GOT3 (cell line): ENCODE measurements around the gene QRICH2.
"Not testable (repeated sequence)": the region's sequence is repeated elsewhere in the genome, so short reads cannot be mapped to it uniquely, and the experiment has no call there.

Source experiments
- DNase-seq: peaks from one replicate; lab custom pipeline; 2025; ENCODE audit warnings: mixed read lengths; lab: John Stamatoyannopoulos, UW

The QRICH2 gene

DNA sequence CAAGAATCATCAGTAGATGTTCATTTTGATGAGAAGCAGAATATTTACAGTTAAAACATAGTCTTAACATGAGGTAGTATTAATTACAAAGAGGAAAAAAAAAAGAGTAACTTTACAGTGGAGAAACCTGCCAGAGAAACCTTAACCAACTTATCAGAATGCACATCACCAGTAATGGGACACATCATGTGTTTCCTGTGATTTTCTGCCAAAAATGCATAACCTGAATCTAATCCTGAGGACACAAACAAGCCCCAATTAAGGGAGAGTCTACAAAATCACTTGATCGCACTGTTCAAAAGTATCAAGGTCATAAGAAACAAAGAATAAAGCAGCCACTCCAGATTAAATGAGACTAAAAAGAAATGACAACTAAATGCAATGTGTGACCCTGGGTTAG is 18.2 kb upstream of the QRICH2 start:
- DNase-seq, result no peak

DNA sequence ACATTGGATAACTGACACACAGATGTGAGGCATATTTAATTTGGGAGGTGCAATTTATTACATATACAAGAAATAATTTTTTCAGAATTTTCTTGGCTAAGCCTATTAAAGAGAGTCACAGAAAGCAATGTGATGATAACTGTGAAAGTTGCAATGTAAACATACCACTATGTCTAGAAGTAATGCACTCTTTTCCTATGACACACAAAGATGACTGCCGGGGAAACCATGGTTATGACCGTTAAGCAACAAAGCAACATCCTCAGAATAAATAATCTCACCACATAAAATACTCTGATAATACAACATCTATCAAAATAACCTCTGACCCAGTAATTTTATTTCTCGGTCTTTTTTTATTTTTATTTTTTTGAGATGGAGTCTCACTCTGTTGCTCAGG is 10.5 kb upstream of the QRICH2 start:
- DNase-seq, result no peak

DNA sequence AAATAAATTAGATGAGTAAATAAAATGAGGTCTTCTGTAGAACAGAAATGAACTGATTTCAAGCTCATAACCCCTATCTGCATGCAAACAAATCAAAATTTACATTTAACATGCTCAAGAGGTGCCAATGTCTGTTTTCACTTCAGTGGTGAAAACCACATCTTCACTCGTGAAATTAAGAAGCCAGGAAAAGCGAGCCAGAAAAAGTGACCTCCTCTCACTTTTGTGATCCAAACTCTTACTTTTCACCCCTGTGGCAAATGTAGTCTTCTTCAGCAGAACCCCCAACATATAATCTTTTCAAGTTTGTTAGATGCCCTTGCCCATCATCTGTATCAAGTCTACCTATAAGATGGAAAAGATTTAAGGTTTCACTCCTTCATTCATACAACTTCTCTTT is 9.5 kb upstream of the QRICH2 start:
- DNase-seq, result no peak

DNA sequence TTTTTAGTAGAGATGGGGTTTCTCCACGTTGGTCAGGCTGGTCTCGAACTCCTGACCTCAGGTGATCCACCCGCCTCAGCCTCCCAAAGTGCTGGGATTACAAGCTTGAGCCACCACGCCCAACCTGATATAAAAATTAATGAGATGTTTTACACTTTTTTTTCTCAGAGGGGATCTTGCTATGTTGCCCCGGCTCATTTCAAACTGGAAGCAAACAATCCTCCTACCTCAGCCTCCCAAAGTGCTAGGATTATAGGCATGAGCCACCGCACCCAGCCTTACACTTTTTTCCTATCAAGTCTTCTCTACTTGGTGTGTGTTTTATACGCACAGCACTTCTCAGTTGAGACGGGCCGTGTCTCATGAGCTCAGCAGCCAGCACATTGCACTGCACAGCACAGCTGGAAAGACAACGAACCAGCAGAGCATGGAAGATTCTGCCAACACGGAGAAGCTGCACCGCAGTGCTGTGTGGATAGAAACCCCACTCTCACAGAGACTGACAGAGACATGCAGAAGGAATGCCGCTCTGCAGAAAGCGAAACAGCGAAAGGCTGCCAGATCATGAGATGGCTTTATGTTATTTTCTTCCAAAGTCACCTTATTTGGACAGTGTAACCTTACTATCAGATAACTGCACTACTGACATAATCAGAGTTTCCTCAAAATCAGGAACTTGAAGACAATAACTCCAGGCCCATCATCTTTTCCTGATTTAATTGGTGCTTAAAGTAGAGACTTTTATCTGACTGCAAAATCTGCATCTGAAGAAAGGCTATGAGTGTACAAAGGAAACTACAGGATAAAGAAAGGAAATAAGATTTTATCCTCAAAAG is 6.5 kb upstream of the QRICH2 start:
- no peak for DNase-seq

DNA sequence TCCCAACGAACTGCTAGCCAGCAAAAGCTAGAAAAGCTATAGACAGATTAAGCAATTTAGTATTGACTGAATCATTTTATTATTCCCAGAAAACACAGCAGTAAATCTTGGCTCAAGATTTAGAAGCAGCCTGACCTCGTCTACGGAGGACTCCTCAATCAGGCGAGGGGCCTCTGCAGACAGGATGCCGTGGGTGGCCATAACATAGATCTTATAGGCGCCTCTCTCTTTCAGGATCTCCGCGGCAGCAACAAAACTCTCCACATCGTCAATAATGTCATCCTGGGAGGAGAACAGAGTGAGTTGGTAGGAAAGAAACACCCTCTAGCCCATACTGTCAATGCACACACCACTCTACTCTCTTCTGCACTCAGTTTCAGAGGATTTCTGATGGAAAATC is 4.7 kb upstream of the QRICH2 start:
- no peak for DNase-seq

DNA sequence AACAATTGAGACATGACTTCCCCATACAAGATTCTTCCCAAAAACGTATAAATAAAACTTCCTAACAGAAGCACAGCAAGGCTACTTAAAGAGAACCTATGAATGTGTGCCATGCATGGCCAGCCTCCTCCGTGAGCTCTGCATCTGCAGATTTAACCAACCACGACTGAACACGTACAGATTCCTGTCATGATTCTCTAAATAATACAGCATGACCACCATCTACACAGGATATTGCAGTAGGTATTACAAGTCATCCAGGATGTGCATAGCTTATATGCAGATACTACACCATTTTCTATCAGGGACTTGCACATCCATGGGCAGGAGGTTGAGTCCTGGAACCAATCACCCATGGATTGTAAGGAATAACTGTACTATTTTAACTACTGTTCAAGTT is 1.4 kb upstream of the QRICH2 start:
- DNase-seq, result no peak

DNA sequence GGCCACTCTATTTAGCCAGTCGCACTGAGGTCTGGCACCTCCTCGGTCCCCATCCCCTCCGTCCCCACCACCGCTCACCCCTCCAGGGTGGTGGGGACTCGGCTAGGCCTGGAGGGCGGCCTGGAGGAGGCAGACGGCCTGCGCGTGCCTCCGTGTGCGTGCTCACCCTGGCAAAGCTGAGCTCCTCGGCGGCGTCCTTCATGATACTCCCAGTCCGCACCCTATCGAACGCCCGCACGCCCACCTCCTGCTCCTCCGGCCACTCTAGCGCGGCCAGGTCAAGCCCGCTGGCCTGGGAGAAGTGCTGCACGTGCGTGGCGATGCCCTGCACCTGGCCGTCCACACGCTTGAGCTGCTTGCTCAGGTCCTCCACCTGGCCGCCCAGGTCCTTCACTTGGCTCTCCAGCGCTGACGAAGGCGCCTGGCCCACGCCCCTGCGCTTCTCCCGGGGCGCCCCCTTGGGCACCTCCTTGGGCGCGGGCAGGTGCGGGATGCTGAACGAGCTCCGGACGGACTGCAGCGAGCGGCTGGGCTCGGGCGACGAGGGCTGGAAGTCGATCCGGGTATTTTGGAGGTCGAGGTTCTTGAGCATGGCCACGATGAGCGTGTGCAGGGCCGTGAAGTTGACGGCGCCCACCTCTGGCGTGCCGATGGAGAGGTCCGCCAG is 644 bp downstream of the QRICH2 start:
- DNase-seq, result no peak

DNA sequence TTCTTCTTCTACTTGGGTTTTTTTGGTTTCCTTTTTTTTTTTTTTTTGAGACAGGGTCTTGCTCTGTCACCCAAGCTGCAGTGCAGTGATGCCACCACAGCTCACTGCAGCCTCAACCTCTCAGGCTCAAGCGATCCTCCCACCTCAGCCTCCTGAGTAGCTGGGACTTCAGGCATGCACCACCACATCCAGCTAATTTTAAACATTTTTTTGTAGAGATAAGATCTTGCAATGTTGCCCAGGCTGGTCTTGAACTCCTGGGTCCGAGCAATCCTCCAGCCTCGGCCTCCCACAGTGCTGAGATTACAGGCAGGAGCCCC is 3.0 kb downstream of the QRICH2 start:
- not testable (repeated sequence) for DNase-seq

DNA sequence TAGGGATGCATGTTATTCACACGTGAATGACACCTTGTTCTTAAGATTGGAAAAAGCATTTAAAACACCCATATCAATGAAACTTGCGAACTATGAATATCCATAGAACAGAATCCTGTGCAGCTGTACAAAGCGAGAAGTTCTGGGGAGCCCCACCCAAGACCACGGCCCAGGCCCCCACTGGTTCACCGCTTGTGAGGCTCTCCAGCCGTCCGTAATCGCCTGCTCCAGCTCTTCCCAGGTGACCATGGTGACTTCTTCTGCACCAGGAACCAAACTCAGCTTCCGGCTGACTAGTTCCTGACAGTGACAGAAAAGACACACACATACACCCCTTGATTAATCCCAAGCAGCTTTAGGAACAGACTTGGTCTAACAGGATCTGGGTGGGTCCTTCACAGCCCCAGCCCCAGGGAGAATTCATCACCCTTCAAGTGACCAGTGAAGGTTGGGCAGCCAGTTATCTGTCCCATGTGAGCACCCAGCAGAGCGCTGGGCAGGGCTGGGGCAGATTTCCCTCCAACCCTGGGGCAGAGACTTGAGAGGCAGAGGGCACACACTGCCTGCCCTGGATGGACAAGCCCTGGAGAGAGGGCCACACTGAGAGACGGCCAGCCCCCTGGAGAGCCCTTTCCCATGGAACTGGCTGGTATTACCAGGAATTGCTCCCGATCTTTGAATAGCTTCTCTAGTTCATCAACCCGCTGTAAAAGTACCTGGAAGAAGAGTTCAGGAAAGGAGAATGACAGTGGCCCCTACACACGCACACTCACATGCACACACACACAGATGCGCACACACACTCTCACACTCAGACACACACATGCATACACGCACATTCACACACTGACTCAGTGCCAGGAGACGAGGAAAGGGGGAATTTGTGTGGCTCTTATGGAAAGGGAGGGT is 3.6 kb downstream of the QRICH2 start:
- DNase-seq, result no peak

DNA sequence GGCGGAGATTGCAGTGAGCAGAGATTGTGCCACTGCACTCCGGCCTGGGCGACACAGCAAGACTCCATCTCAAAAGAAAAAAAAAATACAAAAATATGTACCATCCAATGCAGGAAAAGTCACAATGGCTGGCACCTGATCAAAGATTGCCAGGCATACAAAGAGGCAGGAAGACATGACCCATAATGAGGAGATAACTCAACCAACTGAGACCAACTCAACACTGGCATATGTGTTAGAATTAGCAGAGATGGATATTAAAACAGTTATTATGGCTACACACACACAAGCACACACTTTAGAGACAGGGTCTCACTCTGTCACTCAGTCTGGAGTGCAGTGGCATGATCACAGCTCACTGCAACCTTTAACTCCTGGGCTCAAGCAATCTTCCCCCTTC is 10.6 kb downstream of the QRICH2 start:
- no peak for DNase-seq

DNA sequence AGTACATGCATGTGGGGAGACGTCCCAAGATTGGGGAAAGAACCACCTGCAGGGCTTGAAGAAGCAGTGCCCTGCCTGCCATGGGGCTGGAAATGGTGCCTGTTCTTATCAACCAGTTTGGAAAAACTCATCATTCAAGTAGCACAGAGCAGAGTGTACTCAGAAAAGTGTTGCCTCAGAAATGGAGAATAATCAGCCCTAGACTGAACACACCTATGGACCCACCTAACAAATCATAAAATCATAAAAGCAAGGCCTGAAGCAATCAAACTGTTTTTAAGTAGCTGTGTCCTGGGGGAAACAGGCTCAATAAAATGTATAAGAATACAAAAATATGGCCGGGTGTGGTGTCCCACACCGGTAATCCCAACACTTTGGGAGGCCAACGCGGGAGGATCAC is 11.2 kb downstream of the QRICH2 start:
- no peak for DNase-seq

DNA sequence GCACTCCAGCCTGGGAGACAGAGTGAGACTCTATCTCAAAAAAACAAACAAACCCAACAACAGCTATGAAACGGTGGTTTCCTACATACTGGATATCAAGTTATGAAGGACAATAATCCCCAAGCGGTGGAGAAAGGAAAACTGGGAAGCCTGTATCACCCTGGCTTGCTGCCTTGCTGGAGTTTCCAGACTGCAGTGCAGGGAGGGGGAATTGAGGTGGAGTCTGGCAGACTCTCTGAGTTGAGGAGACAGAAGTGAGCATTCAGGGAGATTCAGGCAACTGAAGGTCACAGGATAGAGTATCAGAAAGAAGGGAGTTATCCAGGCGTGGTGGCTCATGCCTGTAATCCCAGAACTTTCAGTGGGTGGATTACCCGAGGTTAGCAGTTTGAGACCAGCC is 11.9 kb downstream of the QRICH2 start:
- no peak for DNase-seq

DNA sequence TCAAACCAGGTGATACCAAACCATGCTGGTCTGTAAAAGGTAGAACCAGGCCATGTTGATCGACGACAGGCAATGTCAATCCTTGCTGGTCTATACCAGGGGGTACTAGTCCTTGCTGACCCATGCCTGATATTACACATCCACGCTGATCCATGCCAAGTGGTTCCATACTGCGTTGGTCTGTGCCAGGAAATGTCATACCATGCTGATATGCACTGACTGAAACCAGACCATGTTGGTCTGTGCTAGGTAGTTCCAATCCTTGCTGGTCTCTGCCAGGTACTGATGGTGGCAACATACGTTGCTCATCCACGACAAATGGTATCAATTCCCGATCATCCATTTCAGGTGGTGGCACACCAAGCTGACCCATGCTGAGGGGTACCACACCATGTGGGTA is 15.0 kb downstream of the QRICH2 start:
- no peak for DNase-seq

DNA sequence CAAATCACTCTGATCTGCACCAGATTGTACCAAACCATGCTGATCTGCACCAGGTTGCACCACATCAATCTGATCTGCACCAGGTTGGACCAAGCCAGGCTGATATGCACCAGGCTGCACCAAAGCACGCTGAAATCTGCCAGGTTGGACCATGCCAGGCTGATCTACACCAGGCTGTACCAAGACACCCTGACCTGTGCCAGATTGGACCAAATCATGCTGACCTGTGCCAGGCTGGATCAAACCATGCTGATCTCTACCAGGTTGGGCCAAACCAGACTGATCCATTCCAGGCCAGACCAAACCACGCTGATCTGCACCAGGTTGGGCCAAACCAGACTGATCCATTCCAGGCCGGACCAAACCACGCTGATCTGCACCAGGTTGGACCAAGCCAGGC is 15.5 kb downstream of the QRICH2 start:
- no peak for DNase-seq

DNA sequence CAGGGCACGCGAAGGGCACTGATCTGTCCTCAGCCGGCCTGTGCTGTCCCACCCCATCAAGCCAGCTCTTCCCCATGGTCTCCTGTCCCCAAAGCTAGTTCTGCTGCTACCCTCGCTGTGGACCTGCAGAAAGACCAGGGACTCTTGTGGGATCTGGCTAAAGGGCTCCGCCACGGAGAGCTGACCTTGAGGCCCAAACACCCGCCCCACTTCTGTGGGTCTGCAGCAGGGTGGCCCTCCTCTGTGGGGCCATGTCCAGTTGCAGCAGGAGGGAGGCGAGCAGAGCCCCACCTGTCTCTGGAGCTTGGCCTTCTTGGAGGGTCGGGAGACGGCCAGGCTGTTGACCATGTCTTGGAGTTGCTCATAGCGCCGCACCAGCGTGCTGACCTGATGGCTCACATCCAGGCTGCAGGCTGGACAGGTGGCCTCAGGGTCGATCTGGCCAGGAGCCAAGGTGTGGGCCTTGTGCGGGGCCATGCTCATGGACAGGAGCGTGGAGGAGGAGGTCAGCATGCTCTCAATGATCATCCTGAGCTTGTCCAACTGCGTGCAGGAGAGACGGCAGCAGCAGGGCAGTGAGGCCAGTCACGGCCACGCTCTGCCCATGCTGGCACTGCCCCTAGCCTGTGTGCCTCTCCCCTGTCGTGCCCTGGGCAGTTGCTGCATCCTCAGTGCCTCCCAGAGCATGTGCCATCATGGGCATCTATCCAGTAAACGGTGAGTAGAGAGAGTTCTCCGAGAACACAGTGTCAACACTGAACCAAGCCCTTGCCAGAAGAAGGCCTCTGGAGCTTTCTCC is 26.3 kb downstream of the QRICH2 start:
- no peak for DNase-seq

DNA sequence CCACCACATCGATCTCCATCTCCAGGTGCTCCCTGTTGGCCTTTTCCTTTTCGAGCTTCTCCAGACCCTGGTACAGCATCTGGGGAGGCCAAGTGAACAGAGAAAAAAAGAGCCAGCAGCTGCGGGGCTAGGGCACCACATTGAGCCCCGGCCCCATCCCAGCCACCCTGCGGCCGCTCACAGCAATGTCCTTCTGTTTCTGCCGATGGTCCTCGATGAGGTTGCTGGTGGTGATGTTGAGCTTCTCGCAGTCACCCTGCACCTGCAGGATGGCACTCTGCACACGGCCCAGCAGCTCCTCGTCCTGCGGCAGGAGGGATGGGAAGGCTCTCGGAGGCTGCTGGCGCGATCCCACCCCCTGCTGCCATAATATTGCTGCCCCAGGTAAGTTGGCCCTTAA is 27.4 kb downstream of the QRICH2 start:
- no peak for DNase-seq

DNA sequence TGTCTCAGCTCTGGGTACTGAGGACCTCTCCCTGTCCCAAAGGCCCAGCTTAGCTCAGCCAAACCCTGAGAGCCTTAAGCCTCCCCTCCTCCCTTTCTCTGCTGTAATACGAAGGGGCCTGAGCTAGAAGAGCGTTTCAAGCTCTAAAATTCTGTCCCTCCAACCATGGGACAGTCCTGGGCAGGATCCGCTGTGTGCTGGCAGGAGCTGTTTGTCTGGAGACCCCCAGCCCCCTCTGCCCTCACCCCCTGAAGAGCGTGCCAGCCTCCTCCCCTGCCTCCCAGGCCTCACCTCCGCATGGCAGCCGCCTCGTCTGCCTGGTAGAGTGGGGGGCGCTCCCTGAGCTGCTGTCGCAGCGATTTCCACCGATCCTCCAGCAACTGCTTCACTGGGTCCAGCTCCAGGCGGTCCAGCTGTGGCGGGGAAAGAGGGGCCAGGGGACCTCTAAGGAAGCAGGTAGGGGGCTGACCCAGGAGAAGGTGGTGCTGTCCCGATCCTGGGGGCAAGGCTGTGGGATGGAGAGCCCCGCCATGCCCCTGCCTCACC is 28.3 kb downstream of the QRICH2 start:
- no peak for DNase-seq

DNA sequence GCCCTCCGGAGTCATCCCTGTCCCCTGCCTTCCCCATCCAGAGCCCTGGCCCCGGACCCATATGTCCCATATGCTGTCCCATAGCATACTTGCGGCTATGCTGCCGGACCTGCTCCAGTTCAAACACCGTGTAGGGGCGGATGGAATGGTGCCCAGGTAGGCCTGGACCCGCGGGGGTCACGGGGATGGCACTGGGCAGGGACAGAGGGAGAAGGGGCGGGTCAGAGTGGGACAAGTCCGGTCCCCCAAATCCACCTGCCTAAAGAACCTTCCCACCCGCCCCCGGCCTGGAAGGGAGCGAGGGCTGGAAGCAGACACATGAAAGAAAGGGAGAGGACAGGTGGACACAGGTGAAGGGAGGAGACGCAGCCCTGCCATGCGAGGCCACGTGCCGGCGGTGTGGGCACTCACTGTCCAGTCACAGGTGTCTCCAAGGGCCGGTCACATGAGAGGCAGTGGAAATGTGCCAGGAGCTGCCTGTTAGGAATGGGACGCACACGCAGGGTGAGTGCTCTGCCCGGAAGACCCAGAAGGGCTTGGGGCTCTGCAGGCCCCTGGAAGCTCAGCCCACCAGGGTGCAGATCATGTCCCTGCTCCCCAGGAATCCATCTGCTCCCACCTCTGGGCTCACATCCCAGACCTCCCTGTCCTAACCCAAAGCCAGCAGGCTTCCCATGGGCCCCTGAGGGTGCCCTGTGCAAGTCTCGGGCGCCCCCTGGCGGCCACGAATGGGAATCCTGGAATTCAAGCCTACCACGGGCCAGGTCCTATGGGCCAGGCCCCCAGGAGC is 28.9 kb downstream of the QRICH2 start:
- peak; percentile 50 for DNase-seq

DNA sequence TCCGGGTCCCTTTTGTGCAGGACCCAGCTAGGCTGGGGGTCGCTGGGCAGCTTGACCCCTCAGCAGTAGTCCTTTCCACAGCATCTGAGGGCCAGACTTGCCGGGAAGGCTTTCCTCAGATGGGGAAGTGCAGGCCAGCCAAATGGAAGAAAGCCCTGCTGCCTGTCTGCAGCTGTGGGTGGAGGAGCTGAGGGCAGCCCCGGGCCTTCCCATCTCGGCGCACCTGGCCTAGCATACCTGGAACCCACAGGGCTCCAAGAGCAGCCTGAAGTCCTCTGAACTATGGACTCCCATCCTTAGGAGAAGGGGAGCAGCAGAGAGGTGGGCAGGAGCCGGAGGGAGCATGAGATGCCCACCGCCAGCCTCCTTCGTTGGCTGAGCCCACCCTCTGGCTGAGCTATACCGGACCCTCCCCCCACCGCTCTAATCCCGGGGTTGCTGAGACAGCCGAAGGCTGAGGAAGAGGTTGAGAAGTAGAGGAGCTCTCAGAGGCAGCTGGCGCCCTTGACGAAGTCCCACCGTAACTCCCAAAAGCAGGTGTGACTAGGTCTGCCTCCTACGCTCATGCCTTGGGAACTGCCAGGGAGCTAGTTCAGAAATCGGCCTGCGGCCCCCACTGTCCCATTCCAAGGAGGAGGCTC is 29.7 kb downstream of the QRICH2 start:
- no peak for DNase-seq
